ENCODE data around the gene AFP. TPM values are rescaled to one million over a fixed set of nuclear protein-coding genes. Genes with fewer than 3 reads are reported as not detected.

Gene AFP
- total RNA-seq, 1 donor from 2014 or later: not detected

GRCh38 chr4:73415807-73416238 is 20.2 kb upstream of the AFP start:
- intact Hi-C loops (cut with micrococcal nuclease): no loop called here
- H3K4me3 ChIP-seq: no peak overlapping the region
- no peaks in the 10 kb centered on the region for H3K27me3 ChIP-seq (ENCODE audit: low read depth)
- H3K4me1 ChIP-seq: no peaks in the 10 kb centered on the region
- no peak overlapping the region for H3K27ac ChIP-seq (replicated peaks)
- no peaks in the 10 kb centered on the region for H3K9me3 ChIP-seq (replicated peaks)
- DNase-seq: no peak
- H3K36me3 ChIP-seq: no peaks in the 10 kb centered on the region
- TF ChIP-seq, protein P1, sequence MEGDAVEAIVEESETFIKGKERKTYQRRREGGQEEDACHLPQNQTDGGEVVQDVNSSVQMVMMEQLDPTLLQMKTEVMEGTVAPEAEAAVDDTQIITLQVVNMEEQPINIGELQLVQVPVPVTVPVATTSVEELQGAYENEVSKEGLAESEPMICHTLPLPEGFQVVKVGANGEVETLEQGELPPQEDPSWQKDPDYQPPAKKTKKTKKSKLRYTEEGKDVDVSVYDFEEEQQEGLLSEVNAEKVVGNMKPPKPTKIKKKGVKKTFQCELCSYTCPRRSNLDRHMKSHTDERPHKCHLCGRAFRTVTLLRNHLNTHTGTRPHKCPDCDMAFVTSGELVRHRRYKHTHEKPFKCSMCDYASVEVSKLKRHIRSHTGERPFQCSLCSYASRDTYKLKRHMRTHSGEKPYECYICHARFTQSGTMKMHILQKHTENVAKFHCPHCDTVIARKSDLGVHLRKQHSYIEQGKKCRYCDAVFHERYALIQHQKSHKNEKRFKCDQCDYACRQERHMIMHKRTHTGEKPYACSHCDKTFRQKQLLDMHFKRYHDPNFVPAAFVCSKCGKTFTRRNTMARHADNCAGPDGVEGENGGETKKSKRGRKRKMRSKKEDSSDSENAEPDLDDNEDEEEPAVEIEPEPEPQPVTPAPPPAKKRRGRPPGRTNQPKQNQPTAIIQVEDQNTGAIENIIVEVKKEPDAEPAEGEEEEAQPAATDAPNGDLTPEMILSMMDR (IDR thresholded peaks at IDR 0.05; ENCODE audit: borderline replicate concordance): no peak

GRCh38 chr4:73416423-73417087 is 19.5 kb upstream of the AFP start:
- Histone ChIP-seq H3K27me3 (ENCODE audit: low read depth) (no peaks in the 10 kb centered on the region), H3K4me3 (no peak overlapping the region), H3K4me1 (no peaks in the 10 kb centered on the region), H3K9me3 (replicated peaks) (no peaks in the 10 kb centered on the region), H3K27ac (replicated peaks) (no peak overlapping the region), H3K36me3 (no peaks in the 10 kb centered on the region)
- TF ChIP-seq, protein P1 (IDR thresholded peaks at IDR 0.05; ENCODE audit: borderline replicate concordance): no peak
- intact Hi-C loops (cut with micrococcal nuclease): no loop called here
- no peak for DNase-seq

DNA sequence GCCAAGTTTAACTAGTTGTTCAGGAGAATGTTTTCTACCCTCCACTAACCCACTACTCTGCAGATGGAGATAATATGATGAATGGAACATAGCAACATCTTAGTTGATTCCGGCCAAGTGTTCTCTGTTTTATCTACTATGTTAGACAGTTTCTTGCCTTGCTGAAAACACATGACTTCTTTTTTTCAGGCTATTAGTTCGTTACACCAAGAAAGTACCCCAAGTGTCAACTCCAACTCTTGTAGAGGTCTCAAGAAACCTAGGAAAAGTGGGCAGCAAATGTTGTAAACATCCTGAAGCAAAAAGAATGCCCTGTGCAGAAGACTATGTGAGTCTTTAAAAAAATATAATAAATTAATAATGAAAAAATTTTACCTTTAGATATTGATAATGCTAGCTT is 18.7 kb upstream of the AFP start:
- DNase-seq: no peak
- Histone ChIP-seq H3K27ac (replicated peaks) (no peak overlapping the region), H3K27me3 (ENCODE audit: low read depth) (no peaks in the 10 kb centered on the region), H3K4me1 (no peaks in the 10 kb centered on the region), H3K4me3 (no peak overlapping the region), H3K9me3 (replicated peaks) (no peaks in the 10 kb centered on the region), H3K36me3 (no peaks in the 10 kb centered on the region)
- intact Hi-C loops (cut with micrococcal nuclease): no loop called here
- TF ChIP-seq, protein P1 (IDR thresholded peaks at IDR 0.05; ENCODE audit: borderline replicate concordance): no peak

DNA sequence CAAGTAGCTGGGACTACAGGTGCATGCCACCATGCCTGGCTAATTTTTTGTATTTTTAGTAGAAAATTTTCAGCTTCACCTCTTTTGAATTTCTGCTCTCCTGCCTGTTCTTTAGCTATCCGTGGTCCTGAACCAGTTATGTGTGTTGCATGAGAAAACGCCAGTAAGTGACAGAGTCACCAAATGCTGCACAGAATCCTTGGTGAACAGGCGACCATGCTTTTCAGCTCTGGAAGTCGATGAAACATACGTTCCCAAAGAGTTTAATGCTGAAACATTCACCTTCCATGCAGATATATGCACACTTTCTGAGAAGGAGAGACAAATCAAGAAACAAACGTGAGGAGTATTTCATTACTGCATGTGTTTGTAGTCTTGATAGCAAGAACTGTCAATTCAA is 18.0 kb upstream of the AFP start:
- Histone ChIP-seq H3K4me3 (no peak overlapping the region), H3K9me3 (replicated peaks) (no peaks in the 10 kb centered on the region), H3K27me3 (ENCODE audit: low read depth) (no peaks in the 10 kb centered on the region), H3K27ac (replicated peaks) (no peak overlapping the region), H3K36me3 (no peaks in the 10 kb centered on the region), H3K4me1 (no peaks in the 10 kb centered on the region)
- TF ChIP-seq, protein P1 (IDR thresholded peaks at IDR 0.05; ENCODE audit: borderline replicate concordance): no peak
- no peak for DNase-seq
- intact Hi-C loops (cut with micrococcal nuclease): no loop called here

- Histone ChIP-seq H3K9me3 (replicated peaks) (no peaks in the 10 kb centered on the region), H3K4me1 (no peaks in the 10 kb centered on the region), H3K27me3 (ENCODE audit: low read depth) (no peaks in the 10 kb centered on the region), H3K27ac (replicated peaks) (no peak overlapping the region), H3K4me3 (no peak overlapping the region), H3K36me3 (no peaks in the 10 kb centered on the region)
- intact Hi-C loops (cut with micrococcal nuclease): no loop called here
- no peak for DNase-seq
- TF ChIP-seq, protein P1 (IDR thresholded peaks at IDR 0.05; ENCODE audit: borderline replicate concordance): no peak
Observed at GRCh38 chr4:73418677-73419076, 17.3 kb upstream of the AFP start.

Measured in left ventricle myocardium inferior (tissue), 1 donor.